HG03521 (cell line): Measurements from ENCODE around the gene CLEC5A.
"Not testable (repeated sequence)": the region's sequence is repeated elsewhere in the genome, so short reads cannot be mapped to it uniquely, and the experiment has no call there.

Experiments
- ATAC-seq: cut with Tn5 transposase; IDR thresholded peaks from one replicate; pipeline ENCODE4 v1.9.1; 2021; ENCODE audit warnings: mild to moderate bottlenecking, moderate library complexity; ENCODE audit not compliant: unreplicated experiment

Gene CLEC5A

GRCh38 chr7:141949451-141949850 lies 2.7 kb upstream of the CLEC5A start:
- ATAC-seq = no peak

- no peak for ATAC-seq
Observed at GRCh38 chr7:141949021-141949420, 2.2 kb upstream of the CLEC5A start.

GRCh38 chr7:141945356-141945755 lies 1.4 kb downstream of the CLEC5A start:
- no peak for ATAC-seq

GRCh38 chr7:141944811-141945210 lies 2.0 kb downstream of the CLEC5A start:
- ATAC-seq = no peak

GRCh38 chr7:141943846-141944245 lies 2.9 kb downstream of the CLEC5A start:
- ATAC-seq = no peak

- no peak for ATAC-seq
Observed at GRCh38 chr7:141941075-141941474, 5.7 kb downstream of the CLEC5A start.

GRCh38 chr7:141930211-141930610 lies 16.6 kb downstream of the CLEC5A start:
- no peak for ATAC-seq

GRCh38 chr7:141928845-141929195 lies 18.0 kb downstream of the CLEC5A start:
- no peak for ATAC-seq

- ATAC-seq = no peak
Observed at GRCh38 chr7:141928146-141928844, 18.5 kb downstream of the CLEC5A start.

- ATAC-seq = no peak
Observed at GRCh38 chr7:141920281-141920680, 26.5 kb downstream of the CLEC5A start.

GRCh38 chr7:141916099-141916498 lies 30.7 kb downstream of the CLEC5A start, which contains the start of gene OR9A4:
OR9A4 (plus strand) TSS chr7:141916399; CDS start chr7:141918876, 2,477 bp downstream.
- no peak for ATAC-seq

GRCh38 chr7:141915565-141915964 lies 31.2 kb downstream of the CLEC5A start:
- ATAC-seq = no peak

GRCh38 chr7:141911391-141911790 lies 35.4 kb downstream of the CLEC5A start:
- no peak for ATAC-seq

GRCh38 chr7:141906285-141906684 lies 40.5 kb downstream of the CLEC5A start:
- ATAC-seq = no peak

GRCh38 chr7:141899366-141899765 lies 47.4 kb downstream of the CLEC5A start:
- ATAC-seq = not testable (repeated sequence)

- no peak for ATAC-seq
Observed at GRCh38 chr7:141891336-141891735, 55.4 kb downstream of the CLEC5A start.

GRCh38 chr7:141889321-141889720 lies 57.5 kb downstream of the CLEC5A start:
- no peak for ATAC-seq

GRCh38 chr7:141884539-141885225 lies 62.1 kb downstream of the CLEC5A start:
- no peak for ATAC-seq

GRCh38 chr7:141880960-141881359 lies 65.8 kb downstream of the CLEC5A start:
- no peak for ATAC-seq

GRCh38 chr7:141877365-141877764 lies 69.4 kb downstream of the CLEC5A start:
- ATAC-seq = no peak
